Right renal cortex interstitium (tissue), 3 donors: ENCODE results near the gene ZNF37A. TPM values are rescaled to one million over a fixed set of nuclear protein-coding genes. Genes with fewer than 3 reads are reported as not detected.
"Not testable (repeated sequence)": the region's sequence is repeated elsewhere in the genome, so short reads cannot be mapped to it uniquely, and the experiment has no call there.

Source experiments
- DNase-seq, 3 donors: peaks; one replicate each; pipeline ENCODE4 v3.0.0-alpha.2; 2013; ENCODE audit warnings: low read depth in 3 of 3, low spot score in 2 of 3
- polyA plus RNA-seq, 3 donors: library from polyadenylated mRNA; unstranded; fragments of 120-200 nt; gene quantifications; one replicate each; pipeline ENCODE4 v1.2.1, GENCODE V29; 2013; ENCODE audit not compliant: insufficient read length in 3 of 3

Gene ZNF37A
- polyA plus RNA-seq, result 10 to 100 TPM; 17.5 to 19.1 (median 17.9) TPM

- DNase-seq, result peak; percentile 83 to 94 (median 91)
Observed at GRCh38 chr10:38094158-38094926, at the start of gene ZNF37A. ZNF37A (plus strand) TSS chr10:38094337; CDS start chr10:38096618, 2,281 bp downstream.

- no peak for DNase-seq
Observed at GRCh38 chr10:38045129-38045528, 49.0 kb upstream of the ZNF37A start.

GRCh38 chr10:38047666-38048065 is 46.5 kb upstream of the ZNF37A start:
- no peak for DNase-seq

DNA sequence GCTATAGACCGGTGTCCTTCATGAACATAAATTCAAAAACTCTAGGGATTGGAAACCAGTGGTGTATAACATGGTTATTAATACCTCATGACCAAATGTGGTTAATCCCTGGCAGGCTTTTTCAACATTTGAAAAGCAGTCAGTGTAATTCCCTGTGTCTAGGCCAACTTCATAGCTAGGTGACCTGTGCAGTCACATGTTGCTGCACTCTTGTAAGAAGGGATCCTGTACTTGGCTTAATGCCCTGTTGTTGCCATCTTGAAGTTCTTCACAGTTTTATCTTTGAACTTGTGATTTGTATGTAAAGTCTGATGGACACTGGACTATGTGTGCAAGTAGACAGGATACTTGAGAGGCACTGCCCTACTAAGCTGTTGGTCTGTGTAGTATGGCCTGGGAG is 43.9 kb upstream of the ZNF37A start:
- DNase-seq, result no peak

GRCh38 chr10:38054361-38054797 is 39.8 kb upstream of the ZNF37A start:
- DNase-seq, result no peak

DNA sequence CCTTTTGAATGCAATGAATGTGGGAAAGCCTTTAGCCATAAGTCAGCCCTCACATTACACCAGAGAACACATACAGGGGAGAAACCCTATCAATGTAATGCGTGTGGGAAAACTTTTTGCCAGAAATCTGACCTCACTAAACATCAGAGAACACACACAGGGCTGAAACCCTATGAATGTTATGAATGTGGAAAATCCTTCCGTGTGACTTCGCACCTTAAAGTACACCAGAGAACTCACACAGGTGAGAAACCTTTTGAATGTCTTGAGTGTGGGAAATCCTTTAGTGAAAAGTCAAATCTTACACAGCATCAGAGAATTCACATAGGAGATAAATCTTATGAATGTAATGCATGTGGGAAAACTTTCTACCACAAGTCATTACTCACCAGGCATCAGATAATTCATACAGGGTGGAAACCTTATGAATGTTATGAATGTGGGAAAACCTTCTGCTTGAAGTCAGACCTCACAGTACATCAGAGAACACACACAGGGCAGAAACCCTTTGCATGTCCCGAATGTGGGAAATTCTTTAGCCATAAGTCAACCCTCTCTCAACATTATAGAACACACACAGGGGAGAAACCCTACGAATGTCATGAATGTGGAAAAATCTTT is 38.8 kb upstream of the ZNF37A start:
- DNase-seq, result not testable (repeated sequence)

- not testable (repeated sequence) for DNase-seq
Observed at GRCh38 chr10:38069663-38070062, 24.5 kb upstream of the ZNF37A start.

- DNase-seq, result no peak
Observed at GRCh38 chr10:38070501-38070900, 23.6 kb upstream of the ZNF37A start.

DNA sequence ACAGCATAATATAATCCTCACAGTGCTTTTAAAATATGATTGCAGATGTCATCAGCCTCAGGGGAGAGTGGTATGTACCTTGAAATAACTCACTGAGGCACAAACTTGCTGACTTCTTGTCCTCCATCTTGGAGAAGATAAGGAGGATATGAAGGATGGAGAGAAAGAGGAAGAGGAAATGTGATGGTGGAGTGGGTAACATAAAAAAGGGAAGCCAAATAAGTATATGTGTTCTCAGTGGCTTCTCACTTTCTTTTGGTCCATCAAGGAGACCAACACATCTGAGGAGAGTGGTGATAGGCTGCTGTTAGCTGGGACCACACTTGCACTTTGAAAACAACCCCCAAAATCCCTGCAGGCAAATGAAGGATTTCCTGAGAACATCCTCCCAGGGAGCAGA is 21.6 kb upstream of the ZNF37A start:
- no peak for DNase-seq

DNA sequence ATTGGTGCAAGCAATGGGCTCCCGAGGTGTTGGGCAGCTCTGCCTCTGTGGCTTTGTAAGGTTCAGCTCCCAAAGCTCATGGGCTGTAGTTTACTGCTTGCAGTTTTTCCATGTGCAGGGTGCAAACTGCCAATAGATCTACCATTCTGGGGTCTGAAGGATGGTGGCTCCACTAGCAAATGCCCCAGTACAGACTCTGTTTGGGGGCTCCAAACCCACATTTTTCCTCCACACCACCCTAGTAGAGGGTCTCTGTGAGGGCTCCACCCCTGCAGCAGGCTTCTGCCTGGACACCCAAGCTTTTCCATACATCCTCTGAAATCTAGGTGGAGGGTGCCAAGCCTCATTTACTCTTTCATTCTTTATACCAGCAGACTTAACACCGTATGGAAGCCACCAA is 17.4 kb upstream of the ZNF37A start:
- no peak for DNase-seq

DNA sequence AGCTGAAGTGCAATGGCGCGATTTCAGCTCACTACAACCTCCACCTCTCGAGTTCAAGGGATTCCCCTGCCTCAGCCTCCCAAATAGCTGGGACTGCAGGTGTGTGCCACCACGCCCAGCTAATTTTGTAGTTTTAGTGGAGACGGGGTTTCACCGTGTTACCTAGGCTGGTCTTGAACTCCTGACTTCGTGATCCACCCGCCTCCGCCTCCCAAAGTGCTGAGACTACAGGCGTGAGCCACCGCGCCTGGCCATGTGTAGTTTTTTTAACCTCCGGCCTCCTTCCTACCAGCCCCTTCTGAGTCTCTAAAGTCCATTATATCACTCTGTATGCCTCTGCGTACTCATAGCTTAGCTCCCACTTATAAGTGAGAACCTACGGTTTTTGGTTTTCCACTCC is 819 bp upstream of the ZNF37A start:
- not testable (repeated sequence) for DNase-seq

DNA sequence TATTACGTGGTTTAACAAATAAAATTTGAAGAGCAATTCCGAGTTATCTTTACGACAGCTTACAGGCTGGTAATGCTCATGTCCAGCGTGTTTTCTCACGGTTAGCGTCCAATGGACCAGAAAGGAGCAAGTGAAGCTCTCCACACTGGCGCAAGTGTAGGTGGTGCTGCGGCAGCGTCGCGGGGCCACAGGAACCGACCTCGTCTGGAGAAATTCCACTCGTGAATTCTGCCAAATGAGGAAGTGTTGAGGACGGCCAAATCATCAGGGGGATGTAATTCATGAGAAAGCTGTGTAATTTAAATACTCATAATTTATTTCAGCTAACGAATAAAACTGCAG is 350 bp upstream of the ZNF37A start:
- no peak for DNase-seq

GRCh38 chr10:38094927-38095574 is 914 bp downstream of the ZNF37A start:
- DNase-seq, result no peak

GRCh38 chr10:38102880-38103279 is 8.7 kb downstream of the ZNF37A start:
- DNase-seq, result no peak

GRCh38 chr10:38103756-38104155 is 9.6 kb downstream of the ZNF37A start:
- no peak for DNase-seq

DNA sequence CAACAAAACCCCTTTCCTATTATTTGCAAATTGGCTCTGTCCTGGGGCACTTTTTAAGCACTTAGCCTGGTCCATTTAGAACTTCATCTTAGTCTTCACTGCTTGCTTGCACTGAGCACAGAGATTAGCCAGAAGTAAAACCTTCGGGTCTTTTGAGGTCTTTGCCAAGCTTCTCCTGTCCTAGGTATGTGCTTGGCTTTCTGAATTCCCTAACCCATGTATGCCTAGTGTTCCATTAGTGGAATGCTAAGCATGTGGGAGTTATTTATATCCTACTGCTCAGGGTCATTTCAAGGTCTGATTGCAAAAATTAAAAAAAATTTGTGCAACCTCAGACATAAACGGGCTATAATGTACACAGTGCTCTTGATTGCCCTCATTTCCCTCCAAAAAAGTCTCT is 18.0 kb downstream of the ZNF37A start:
- no peak for DNase-seq

- no peak for DNase-seq
Observed at GRCh38 chr10:38118072-38118807, 24.1 kb downstream of the ZNF37A start.

DNA sequence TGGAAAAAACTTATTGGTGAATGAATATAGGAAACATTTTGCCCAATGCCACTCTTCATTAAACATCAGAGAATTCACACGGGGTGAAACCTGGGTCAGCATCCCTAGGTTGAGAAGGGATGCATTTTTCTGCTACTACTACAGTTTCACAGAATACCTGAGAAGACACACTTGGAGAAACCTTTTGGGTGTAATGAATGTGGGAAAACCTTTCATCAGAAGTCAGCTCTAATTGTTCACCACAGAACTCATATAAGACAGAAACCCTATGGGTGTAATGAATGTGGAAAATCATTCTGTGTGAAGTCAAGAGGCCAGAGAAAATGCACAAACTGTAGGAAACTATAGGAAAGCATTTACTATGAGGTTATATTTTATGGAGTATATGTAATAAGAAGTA is 24.9 kb downstream of the ZNF37A start:
- no peak for DNase-seq

- DNase-seq, result no peak
Observed at GRCh38 chr10:38127812-38128211, 33.7 kb downstream of the ZNF37A start.

GRCh38 chr10:38143587-38143986 is 49.5 kb downstream of the ZNF37A start:
- no peak for DNase-seq
